Gastroesophageal sphincter (tissue), 4 donors: ENCODE data around the gene TMEM245. TPM values are rescaled to one million over a fixed set of nuclear protein-coding genes. Genes with fewer than 3 reads are reported as not detected.

Experiments
- ATAC-seq: fragments of 150-250 bp; one replicate; pipeline ENCODE4 v1.9.1; 2016; ENCODE audit warnings: mild to moderate bottlenecking, moderate library complexity
- H3K27ac ChIP-seq, 4 donors: fragments of 200-600 bp; sonication (generic) in 3 of 4; 1 replicate in 3 of 4; 2 replicates in 1 of 4; pipeline ENCODE4 v1.5.1; 2016 to 2019
- H3K27me3 ChIP-seq: fragments of 200-600 bp; sonication (generic); one replicate; pipeline ENCODE4 v1.5.1; 2019
- H3K36me3 ChIP-seq, 2 donors: fragments of 200-600 bp; sonication (generic); one replicate each; pipeline ENCODE4 v1.5.1; 2019; ENCODE audit warnings: control low read depth in 1 of 2
- H3K4me1 ChIP-seq, 3 donors: fragments of 200-600 bp; sonication (generic); 1 replicate in 2 of 3; 2 replicates in 1 of 3; pipeline ENCODE4 v1.5.1; 2016 to 2019; ENCODE audit warnings: control low read depth in 2 of 3
- H3K4me3 ChIP-seq, 2 donors: fragments of 200-600 bp; sonication (generic); one replicate each; pipeline ENCODE4 v1.5.1; 2019; ENCODE audit warnings: mild to moderate bottlenecking in 1 of 2, moderate library complexity in 1 of 2
- H3K9me3 ChIP-seq, 3 donors: fragments of 200-600 bp; sonication (generic); one replicate each; pipeline ENCODE4 v1.5.1; 2017 to 2019; ENCODE audit warnings: control low read depth in 2 of 3
- EP300 ChIP-seq: sonication (generic); formaldehyde crosslinking; IDR thresholded peaks from one replicate; pipeline ENCODE4 v1.6.1; 2017; ENCODE audit warnings: antibody characterized with exemption, mild to moderate bottlenecking
- POLR2A ChIP-seq, 2 donors: fragments of 450-650 bp; IDR thresholded peaks; one replicate each; pipeline ENCODE4 v1.6.1; 2017; ENCODE audit warnings: antibody characterized with exemption in 2 of 2, mild to moderate bottlenecking in 2 of 2, moderate library complexity in 1 of 2
- POLR2AphosphoS5 ChIP-seq: sonication (generic); formaldehyde crosslinking; IDR thresholded peaks from one replicate; pipeline ENCODE4 v1.6.1; 2017; ENCODE audit warnings: antibody characterized with exemption
- WGBS, 2 donors: methylation state at CpG; one replicate each; pipeline ENCODE4 v1.1.5; 2018; ENCODE audit warnings: low coverage in 1 of 2; 5-methylcytosine and 5-hydroxymethylcytosine counted together
- total RNA-seq, 4 donors: library from RNA; depleted of rRNA; stranded (reverse); fragments of >200 nt; gene quantifications; one replicate each; pipeline ENCODE4 v1.1.0, GENCODE V29; 2016
- TF ChIP-seq, protein P1 (sequence below), 4 experiments: fragments of 200-600 bp in 2 of 4; fragments of 450-650 bp in 2 of 4; sonication (generic) in 1 of 4; IDR thresholded peaks; one replicate each; pipeline ENCODE4 v1.5.1; 2017 to 2019; ENCODE audit warnings: antibody characterized with exemption in 4 of 4, mild to moderate bottlenecking in 2 of 4, moderate library complexity in 2 of 4

TMEM245 gene
- total RNA-seq, 4 donors from 2014 or later, result 130 to 180 (median 142) TPM

GRCh38 chr9:109149089-109149488 lies 29.3 kb upstream of the TMEM245 start:
- no peak for ATAC-seq
- TF ChIP-seq EP300 (no peak), POLR2A (IDR thresholded peaks at IDR 0.05) (no peak), POLR2AphosphoS5 (no peak)
- TF ChIP-seq, protein P1, sequence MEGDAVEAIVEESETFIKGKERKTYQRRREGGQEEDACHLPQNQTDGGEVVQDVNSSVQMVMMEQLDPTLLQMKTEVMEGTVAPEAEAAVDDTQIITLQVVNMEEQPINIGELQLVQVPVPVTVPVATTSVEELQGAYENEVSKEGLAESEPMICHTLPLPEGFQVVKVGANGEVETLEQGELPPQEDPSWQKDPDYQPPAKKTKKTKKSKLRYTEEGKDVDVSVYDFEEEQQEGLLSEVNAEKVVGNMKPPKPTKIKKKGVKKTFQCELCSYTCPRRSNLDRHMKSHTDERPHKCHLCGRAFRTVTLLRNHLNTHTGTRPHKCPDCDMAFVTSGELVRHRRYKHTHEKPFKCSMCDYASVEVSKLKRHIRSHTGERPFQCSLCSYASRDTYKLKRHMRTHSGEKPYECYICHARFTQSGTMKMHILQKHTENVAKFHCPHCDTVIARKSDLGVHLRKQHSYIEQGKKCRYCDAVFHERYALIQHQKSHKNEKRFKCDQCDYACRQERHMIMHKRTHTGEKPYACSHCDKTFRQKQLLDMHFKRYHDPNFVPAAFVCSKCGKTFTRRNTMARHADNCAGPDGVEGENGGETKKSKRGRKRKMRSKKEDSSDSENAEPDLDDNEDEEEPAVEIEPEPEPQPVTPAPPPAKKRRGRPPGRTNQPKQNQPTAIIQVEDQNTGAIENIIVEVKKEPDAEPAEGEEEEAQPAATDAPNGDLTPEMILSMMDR (IDR thresholded peaks at IDR 0.05), result no peak
- Histone ChIP-seq H3K27ac (no peak overlapping the region), H3K27me3 (no peaks in the 10 kb centered on the region), H3K9me3 (peaks cover 0 to 12% (median 0%) of the 10 kb centered on the region in 3 donors), H3K4me1 (no peaks in the 10 kb centered on the region), H3K4me3 (no peak overlapping the region), H3K36me3 (no peaks in the 10 kb centered on the region)
- 78 to 92% methylated on average over 2 to 5 of the region's 5 CpGs for WGBS, 2 donors

DNA sequence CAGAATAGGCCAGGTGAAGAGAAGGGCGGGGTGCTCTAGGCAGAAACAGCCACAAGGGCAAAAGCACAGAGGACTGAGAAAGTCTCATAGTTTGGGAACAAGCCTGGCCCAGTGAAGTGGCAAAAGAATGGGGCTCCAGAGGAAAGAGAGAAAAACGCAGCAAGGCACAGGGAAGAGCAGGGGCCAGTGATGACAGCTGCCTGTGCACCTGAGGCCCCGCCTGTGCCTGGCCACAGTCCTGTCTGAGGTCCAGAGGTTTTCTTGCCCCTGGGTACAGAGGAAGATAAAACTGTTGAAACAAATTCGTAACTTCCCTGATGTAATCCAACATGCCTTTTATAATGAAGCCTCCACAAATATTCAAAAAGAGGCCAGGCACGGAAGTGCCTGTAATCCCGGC lies 25.3 kb upstream of the TMEM245 start:
- no peak overlapping the region for H3K4me3 ChIP-seq
- H3K4me1 ChIP-seq, result no peaks in the 10 kb centered on the region
- H3K27me3 ChIP-seq, result no peaks in the 10 kb centered on the region
- H3K27ac ChIP-seq, result no peak overlapping the region
- TF ChIP-seq EP300 (no peak), POLR2A (IDR thresholded peaks at IDR 0.05) (no peak)
- TF ChIP-seq, protein P1 (IDR thresholded peaks at IDR 0.05), result no peak
- 76 to 100% methylated on average over 3 to 6 of the region's 6 CpGs for WGBS, 2 donors
- H3K36me3 ChIP-seq, result peaks cover 0 to 4% of the 10 kb centered on the region in 2 donors
- no peak for ATAC-seq
- no peaks in the 10 kb centered on the region for H3K9me3 ChIP-seq

DNA sequence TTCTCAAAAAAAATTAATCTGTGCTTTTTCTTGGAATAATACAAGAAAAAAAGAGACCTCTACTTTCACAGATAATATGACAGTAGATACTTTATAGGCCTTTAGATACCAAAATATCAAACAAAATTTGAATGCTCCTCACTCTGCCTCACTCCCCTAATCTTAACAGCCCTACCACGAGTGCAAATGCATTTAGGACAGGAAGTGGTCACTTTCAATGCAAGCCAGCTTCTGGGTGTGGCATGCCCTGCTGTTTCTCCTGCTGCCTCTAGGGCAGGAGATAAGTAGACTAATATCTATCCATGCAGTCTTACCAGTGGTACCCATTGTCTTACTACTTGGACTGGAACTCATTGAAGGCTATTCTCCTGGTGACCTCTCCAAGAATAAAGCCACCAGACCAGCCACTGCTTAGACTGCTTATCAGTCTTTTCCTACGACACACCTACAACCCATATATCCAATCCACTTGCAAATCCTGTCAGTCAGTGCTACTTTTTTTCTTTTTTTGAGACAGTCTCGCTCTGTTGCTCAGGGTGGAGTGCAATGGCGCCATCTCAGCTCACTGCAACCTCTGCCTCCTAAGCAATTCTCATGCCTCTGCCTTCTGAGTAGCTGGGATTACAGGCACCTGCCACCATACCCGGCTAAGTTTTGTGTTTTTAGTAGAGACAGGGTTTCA lies 24.3 kb upstream of the TMEM245 start:
- ATAC-seq, result no peak
- WGBS, 2 donors, result 70 to 71% methylated on average over 2 to 5 of the region's 5 CpGs
- TF ChIP-seq, protein P1 (IDR thresholded peaks at IDR 0.05), result no peak
- TF ChIP-seq POLR2A (IDR thresholded peaks at IDR 0.05) (no peak), EP300 (no peak), POLR2AphosphoS5 (no peak)

DNA sequence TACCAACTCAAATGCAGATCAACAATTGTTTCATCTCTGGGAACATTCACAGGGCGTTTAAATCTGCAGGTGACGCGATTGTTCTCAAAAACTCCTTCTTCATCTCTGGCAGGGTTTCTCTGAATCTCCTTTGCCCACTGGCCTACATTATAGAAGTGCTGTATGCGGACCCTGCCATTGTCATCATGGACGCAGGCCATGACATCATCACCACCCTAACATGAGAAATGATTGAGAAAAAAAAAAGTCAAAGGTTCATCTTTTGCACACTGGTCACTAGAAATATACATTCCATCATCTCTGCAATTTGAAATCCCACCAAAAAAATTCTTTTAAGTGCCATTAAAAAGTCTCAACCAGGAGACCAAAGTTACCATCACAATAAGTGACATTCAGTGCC lies 21.6 kb upstream of the TMEM245 start:
- H3K4me1 ChIP-seq, result no peaks in the 10 kb centered on the region
- no peak overlapping the region for H3K4me3 ChIP-seq
- 82 to 86% methylated on average over 4 to 5 of the region's 5 CpGs for WGBS, 2 donors
- no peaks in the 10 kb centered on the region for H3K27me3 ChIP-seq
- peaks cover 0 to 5% of the 10 kb centered on the region in 2 donors for H3K36me3 ChIP-seq
- no peak for TF ChIP-seq POLR2AphosphoS5
- TF ChIP-seq POLR2A (IDR thresholded peaks at IDR 0.05), result no peak
- TF ChIP-seq, protein P1 (IDR thresholded peaks at IDR 0.05), result no peak
- no peak for TF ChIP-seq EP300
- no peak overlapping the region for H3K27ac ChIP-seq
- no peaks in the 10 kb centered on the region for H3K9me3 ChIP-seq
- no peak for ATAC-seq

More for the DNA sequence above, 24.3 kb upstream of the TMEM245 start:
- Histone ChIP-seq H3K27me3 (no peaks in the 10 kb centered on the region), H3K36me3 (peaks cover 0 to 5% of the 10 kb centered on the region in 2 donors), H3K9me3 (no peaks in the 10 kb centered on the region), H3K27ac (no peak overlapping the region), H3K4me1 (no peaks in the 10 kb centered on the region), H3K4me3 (no peak overlapping the region)

DNA sequence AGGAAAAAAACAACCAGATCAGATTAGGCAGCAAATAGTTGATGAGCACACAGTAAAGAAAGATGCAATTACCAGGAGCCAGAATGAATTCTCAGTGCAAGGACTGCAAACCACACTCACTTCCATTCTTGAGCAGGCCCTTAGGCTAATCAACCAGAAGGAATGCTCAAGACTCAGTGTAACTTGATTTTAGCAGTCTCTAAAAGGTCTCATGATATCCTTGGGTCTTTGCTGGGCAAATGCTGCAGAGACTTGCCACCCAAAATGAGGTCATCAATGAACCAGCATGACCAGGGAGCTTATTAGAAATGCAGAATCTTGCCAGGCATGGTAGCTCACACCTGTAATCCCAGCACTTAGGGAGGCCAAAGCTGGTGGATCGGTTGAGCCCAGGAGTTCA lies 20.1 kb upstream of the TMEM245 start:
- H3K4me1 ChIP-seq, result no peaks in the 10 kb centered on the region
- H3K4me3 ChIP-seq, result no peak overlapping the region
- H3K9me3 ChIP-seq, result no peaks in the 10 kb centered on the region
- 100% methylated on average over 1 of the region's 1 CpG; no CpG with 5 or more reads in 1 of the 2 donors for WGBS, 2 donors
- peaks cover 0 to 5% of the 10 kb centered on the region in 2 donors for H3K36me3 ChIP-seq
- no peak for ATAC-seq
- TF ChIP-seq EP300 (no peak), POLR2AphosphoS5 (no peak), POLR2A (IDR thresholded peaks at IDR 0.05) (no peak)
- TF ChIP-seq, protein P1 (IDR thresholded peaks at IDR 0.05), result no peak
- H3K27ac ChIP-seq, result no peak overlapping the region
- H3K27me3 ChIP-seq, result no peaks in the 10 kb centered on the region
